Mucosa of rectum (tissue), 2 donors: Measurements from ENCODE around the gene NRP1.
"Not testable (repeated sequence)": the region's sequence is repeated elsewhere in the genome, so short reads cannot be mapped to it uniquely, and the experiment has no call there.

Experiments used
- H3K27ac ChIP-seq, 2 donors: one replicate each; pipeline ENCODE4 v1.7.0; 2013; ENCODE audit warnings: inconsistent platforms in 2 of 2, low read depth in 2 of 2, low read length in 2 of 2
- H3K27me3 ChIP-seq, 2 donors: one replicate each; pipeline ENCODE4 v1.7.0; 2013; ENCODE audit warnings: low read length in 2 of 2; ENCODE audit not compliant: control insufficient read depth in 2 of 2, insufficient read depth in 2 of 2
- H3K36me3 ChIP-seq, 2 donors: one replicate each; pipeline ENCODE4 v1.7.0; 2013; ENCODE audit warnings: low read length in 2 of 2; ENCODE audit not compliant: control insufficient read depth in 2 of 2, insufficient read depth in 2 of 2
- H3K4me1 ChIP-seq, 2 donors: one replicate each; pipeline ENCODE4 v1.7.0; 2013; ENCODE audit warnings: low read length in 2 of 2, mild to moderate bottlenecking in 1 of 2; ENCODE audit not compliant: control insufficient read depth in 2 of 2, insufficient read depth in 2 of 2
- H3K4me3 ChIP-seq, 2 donors: one replicate each; pipeline ENCODE4 v1.7.0; 2013; ENCODE audit warnings: low read length in 2 of 2
- H3K9ac ChIP-seq, 2 donors: one replicate each; pipeline ENCODE4 v1.7.0; 2013; ENCODE audit warnings: low read length in 2 of 2, low read depth in 1 of 2, mild to moderate bottlenecking in 1 of 2
- H3K9me3 ChIP-seq, 2 donors: one replicate each; pipeline ENCODE4 v1.7.0; 2013; ENCODE audit warnings: low read length in 2 of 2; ENCODE audit not compliant: control insufficient read depth in 2 of 2
- donor health status: healthy.
- donor health status: Normal muscosa, but diverticular disease.

NRP1 gene

DNA sequence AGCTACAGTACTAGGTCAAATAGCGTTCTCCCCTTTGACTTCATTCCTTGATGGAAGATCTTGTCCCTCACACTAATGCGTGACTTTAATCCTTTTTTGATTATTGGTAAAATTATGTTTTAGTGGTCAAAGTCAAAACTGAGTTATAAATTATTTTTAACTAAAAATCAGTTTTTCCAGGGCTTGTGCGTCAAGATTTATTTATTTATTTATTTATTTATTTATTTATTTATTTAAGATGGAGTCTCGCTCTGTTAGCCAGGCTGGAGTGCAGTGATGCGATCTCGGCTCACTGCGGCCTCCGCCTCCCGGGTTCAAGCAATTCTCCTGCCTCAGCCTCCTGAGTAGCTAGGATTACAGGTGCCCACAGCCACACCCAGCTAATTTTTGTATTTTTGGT lies 112.2 kb downstream of the NRP1 start:
- not testable (repeated sequence) for H3K36me3 ChIP-seq, H3K9ac ChIP-seq, H3K4me1 ChIP-seq

DNA sequence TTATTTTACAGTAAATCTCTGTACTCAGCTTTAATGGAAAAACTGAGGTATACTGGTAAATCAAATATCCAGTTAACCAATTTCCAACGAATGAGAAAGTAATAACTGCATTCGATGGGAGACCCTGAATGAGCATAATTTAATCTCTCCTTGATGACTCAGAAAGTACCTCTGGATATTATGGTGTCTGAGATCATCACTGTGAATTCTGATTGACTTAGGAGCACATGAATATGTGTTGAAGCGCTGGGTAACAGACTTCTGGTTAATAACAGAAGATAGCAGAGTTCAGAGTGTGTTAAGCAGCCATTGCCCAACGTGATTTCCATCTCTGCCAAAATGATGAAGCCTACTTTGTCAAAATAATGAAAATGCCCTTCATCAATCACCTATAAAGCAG lies 116.6 kb downstream of the NRP1 start:
- no peak overlapping the region for H3K9ac ChIP-seq
- peaks cover 3 to 6% of the 10 kb centered on the region in 2 donors for H3K36me3 ChIP-seq
- no peak overlapping the region for H3K27ac ChIP-seq
- no peak overlapping the region for H3K4me3 ChIP-seq
- H3K4me1 ChIP-seq: no peaks in the 10 kb centered on the region
- H3K27me3 ChIP-seq: no peaks in the 10 kb centered on the region
- H3K9me3 ChIP-seq: no peaks in the 10 kb centered on the region

More for the DNA sequence above, 112.2 kb downstream of the NRP1 start:
- H3K27me3 ChIP-seq, H3K4me3 ChIP-seq, H3K9me3 ChIP-seq, H3K27ac ChIP-seq: not testable (repeated sequence)

GRCh38 chr10:33216661-33217427 lies 117.6 kb downstream of the NRP1 start:
- H3K27me3 ChIP-seq: no peaks in the 10 kb centered on the region
- peaks cover 3 to 6% of the 10 kb centered on the region in 2 donors for H3K36me3 ChIP-seq
- H3K9me3 ChIP-seq: no peaks in the 10 kb centered on the region
- H3K27ac ChIP-seq: no peak overlapping the region
- no peak overlapping the region for H3K9ac ChIP-seq
- no peaks in the 10 kb centered on the region for H3K4me1 ChIP-seq
- no peak overlapping the region for H3K4me3 ChIP-seq

DNA sequence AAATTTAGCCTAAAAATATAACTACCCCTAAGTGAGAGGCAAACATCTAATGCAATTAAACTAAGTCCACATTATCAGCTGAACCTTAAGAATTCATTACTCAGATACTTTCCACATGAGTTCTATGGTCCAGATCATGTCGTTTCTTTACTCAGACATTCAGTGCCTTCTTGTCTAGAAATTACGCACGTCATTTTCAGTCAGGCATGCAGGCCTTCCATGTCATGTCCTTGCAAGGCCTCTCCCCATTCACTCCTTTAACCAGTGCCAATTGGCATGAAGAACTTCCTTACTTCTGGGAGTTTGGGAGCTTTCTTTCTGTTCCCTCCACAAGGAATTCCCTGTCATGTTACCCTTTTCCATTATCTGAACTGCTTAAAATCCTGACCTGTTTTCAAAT lies 118.8 kb downstream of the NRP1 start:
- Histone ChIP-seq H3K27ac (no peak overlapping the region), H3K27me3 (no peaks in the 10 kb centered on the region), H3K36me3 (peaks cover 3 to 6% of the 10 kb centered on the region in 2 donors), H3K9me3 (no peaks in the 10 kb centered on the region), H3K9ac (no peak overlapping the region), H3K4me1 (no peaks in the 10 kb centered on the region), H3K4me3 (no peak overlapping the region)

DNA sequence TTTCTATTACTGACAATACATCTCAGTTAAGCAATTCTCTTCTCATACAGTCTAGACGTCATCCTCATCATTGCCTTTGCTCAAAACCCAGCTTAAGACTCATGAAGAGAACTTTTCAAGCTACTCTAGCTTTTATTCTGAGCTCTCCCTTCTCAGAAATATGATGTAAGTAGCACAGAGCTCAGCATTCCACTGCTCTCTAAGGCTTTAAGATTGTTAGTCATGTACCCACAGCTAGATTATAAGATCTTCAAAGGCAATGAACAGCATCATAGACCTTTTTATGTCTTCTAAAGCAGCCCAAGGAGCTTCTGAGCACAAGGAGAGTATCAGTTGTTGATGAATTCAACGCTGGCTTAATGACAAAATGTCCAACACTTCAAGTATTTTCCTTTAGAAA lies 119.3 kb downstream of the NRP1 start:
- Histone ChIP-seq H3K9me3 (no peaks in the 10 kb centered on the region), H3K27ac (no peak overlapping the region), H3K4me1 (no peaks in the 10 kb centered on the region)

DNA sequence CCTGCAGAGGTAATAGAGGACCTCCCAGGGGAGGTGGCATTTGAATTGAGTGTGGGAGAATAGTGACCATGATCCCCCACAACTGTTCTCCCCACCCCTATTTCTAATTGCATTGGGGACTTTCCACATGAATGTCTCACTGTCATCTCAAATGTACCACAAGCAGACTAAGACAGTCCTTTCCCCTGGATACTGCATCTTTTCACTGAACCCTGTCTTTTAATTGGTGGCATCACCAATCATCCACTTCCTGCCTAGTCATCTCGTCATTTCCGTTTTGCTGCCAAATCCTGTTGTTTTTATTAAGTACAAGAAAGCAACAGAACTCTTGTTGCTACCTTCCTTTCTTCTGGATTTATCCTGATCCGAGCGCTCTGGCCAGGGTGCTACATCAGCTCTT lies 120.3 kb downstream of the NRP1 start:
- Histone ChIP-seq H3K9ac (no peak overlapping the region), H3K36me3 (peaks cover 3 to 6% of the 10 kb centered on the region in 2 donors), H3K4me1 (no peaks in the 10 kb centered on the region), H3K9me3 (no peaks in the 10 kb centered on the region), H3K27ac (no peak overlapping the region), H3K27me3 (no peaks in the 10 kb centered on the region), H3K4me3 (no peak overlapping the region)

More for the DNA sequence above, 119.3 kb downstream of the NRP1 start:
- H3K4me3 ChIP-seq: no peak overlapping the region
- peaks cover 3 to 6% of the 10 kb centered on the region in 2 donors for H3K36me3 ChIP-seq
- H3K27me3 ChIP-seq: no peaks in the 10 kb centered on the region
- no peak overlapping the region for H3K9ac ChIP-seq

DNA sequence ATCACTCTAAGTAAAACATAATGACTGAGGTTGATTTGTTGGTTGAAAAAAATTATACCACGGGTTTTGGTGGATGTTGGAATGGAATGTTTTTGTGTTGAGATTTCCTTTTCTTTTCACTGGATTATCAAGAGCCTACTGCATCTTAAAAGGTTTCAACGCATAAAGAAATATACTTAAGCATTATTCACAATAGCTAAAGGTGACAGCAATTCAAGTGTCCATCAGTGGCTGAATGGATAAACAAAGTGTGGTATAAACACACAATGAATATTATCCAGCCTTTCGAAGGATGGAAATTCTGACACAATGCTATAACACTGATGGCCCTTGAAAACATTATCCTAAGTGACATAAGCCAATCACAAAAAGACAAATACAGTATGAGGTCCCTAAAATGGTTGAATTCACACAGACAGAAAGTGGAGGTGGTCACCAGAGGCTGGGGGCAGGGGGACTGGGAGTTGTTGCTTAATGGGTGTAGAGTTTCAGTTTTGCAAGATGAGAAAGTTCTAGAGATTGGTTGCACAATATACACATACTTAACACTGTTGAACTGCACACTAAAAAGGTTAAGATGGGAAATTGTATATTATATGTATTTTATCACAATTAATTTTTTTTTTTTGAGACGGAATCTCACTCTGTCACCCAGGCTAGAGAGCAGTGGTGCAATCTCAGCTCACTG lies 122.3 kb downstream of the NRP1 start:
- no peak overlapping the region for H3K4me3 ChIP-seq
- H3K9ac ChIP-seq: no peak overlapping the region
- no peaks in the 10 kb centered on the region for H3K4me1 ChIP-seq
- peaks cover 3 to 4% of the 10 kb centered on the region in 2 donors for H3K36me3 ChIP-seq
- no peaks in the 10 kb centered on the region for H3K9me3 ChIP-seq
- no peak overlapping the region for H3K27ac ChIP-seq
- no peaks in the 10 kb centered on the region for H3K27me3 ChIP-seq

DNA sequence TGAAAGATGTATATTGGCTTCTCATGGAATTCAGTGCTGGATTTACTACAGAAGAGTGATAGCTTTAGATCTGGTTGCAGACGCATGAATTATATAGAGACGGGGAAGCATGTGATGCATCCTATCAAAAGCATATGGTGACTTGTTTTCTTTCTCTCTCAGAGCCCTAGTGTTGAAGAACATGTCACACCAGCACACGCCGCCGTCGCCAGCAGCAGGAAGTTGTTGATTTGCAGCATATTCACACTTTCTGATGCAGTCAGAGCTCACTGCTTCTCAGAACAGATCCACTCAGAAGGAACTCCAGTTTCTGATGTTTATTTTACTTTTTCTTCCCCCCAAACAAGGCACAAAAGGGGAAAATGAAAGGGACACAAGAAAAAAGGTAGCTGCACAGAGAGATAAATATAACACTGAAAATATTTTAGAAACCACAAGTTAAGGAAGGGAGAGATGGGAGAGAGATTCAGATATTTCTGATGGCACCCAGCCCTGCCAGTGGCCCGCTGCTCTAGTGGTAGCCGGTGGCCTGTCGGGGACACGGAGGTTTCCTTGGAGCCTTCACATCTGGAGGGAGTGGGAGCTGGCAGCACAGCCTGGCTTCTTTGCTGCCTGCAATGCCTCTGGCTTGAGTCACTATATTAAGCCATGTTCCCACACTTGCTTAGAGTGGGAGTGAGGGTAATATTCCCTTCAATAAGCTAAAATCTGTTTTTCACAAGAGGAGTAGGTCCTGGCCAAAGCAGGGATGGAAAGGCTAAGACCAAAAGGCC lies 123.2 kb downstream of the NRP1 start:
- Histone ChIP-seq H3K36me3 (peaks cover 3 to 4% of the 10 kb centered on the region in 2 donors), H3K4me1 (no peaks in the 10 kb centered on the region), H3K27me3 (no peaks in the 10 kb centered on the region), H3K9ac (no peak overlapping the region), H3K4me3 (no peak overlapping the region), H3K27ac (no peak overlapping the region), H3K9me3 (no peaks in the 10 kb centered on the region)

GRCh38 chr10:33209802-33210201 lies 124.7 kb downstream of the NRP1 start:
- Histone ChIP-seq H3K36me3 (peaks cover 4 to 9% of the 10 kb centered on the region in 2 donors), H3K9ac (no peak overlapping the region), H3K9me3 (no peaks in the 10 kb centered on the region), H3K27me3 (no peaks in the 10 kb centered on the region), H3K4me3 (no peak overlapping the region), H3K27ac (no peak overlapping the region), H3K4me1 (no peaks in the 10 kb centered on the region)

- Histone ChIP-seq H3K9me3 (no peaks in the 10 kb centered on the region), H3K4me3 (no peak overlapping the region), H3K4me1 (no peaks in the 10 kb centered on the region), H3K36me3 (peaks cover 3 to 6% of the 10 kb centered on the region in 2 donors), H3K27me3 (no peaks in the 10 kb centered on the region), H3K27ac (no peak overlapping the region), H3K9ac (no peak overlapping the region)
Measured at GRCh38 chr10:33208166-33208565, 126.3 kb downstream of the NRP1 start.
